Measurements from ENCODE around the gene FAM193A. TPM values are rescaled to one million over a fixed set of nuclear protein-coding genes. Genes with fewer than 3 reads are reported as not detected.

Gene FAM193A
- total and polyA plus RNA-seq, 12 donors, result 12.9 to 30.8 (median 23.1) TPM

- Histone ChIP-seq H3K36me3 (replicated peaks in 1 of 2) (no peaks in the 10 kb centered on the region), H3K27me3 (no peaks in the 10 kb centered on the region), H3K4me1 (replicated peaks in 1 of 2) (peaks cover 0 to 4% of the 10 kb centered on the region in 2 donors), H3K4me3 (no peak overlapping the region), H3K9me3 (replicated peaks in 1 of 3) (no peaks in the 10 kb centered on the region), H3K27ac (no peak overlapping the region)
- DNase-seq, result no peak
- intact Hi-C loops (cut with DNase I), result no loop called here
- TF ChIP-seq POLR2A (IDR thresholded peaks at IDR 0.05), result no peak
- no peak for TF ChIP-seq CTCF (IDR thresholded peaks at IDR 0.05)
Observed at GRCh38 chr4:2551118-2551517, 14.7 kb downstream of the FAM193A start.

- H3K9me3 ChIP-seq (replicated peaks in 1 of 3), result no peaks in the 10 kb centered on the region
- no peak overlapping the region for H3K4me3 ChIP-seq
- no peak for DNase-seq
- 93 to 97% (median 95%) methylated on average over 10 to 11 of the region's 11 CpGs for WGBS, 4 donors
- TF ChIP-seq POLR2A (IDR thresholded peaks at IDR 0.05) (no peak), CTCF (IDR thresholded peaks at IDR 0.05) (no peak)
- H3K27ac ChIP-seq, result no peak overlapping the region
- no peaks in the 10 kb centered on the region for H3K27me3 ChIP-seq
- intact Hi-C loops (cut with DNase I), result no loop called here
- no peaks in the 10 kb centered on the region for H3K36me3 ChIP-seq (replicated peaks in 1 of 2)
- H3K4me1 ChIP-seq (replicated peaks in 1 of 2), result peaks cover 0 to 8% of the 10 kb centered on the region in 2 donors
Observed at GRCh38 chr4:2552806-2553205, 16.4 kb downstream of the FAM193A start.

- no peaks in the 10 kb centered on the region for H3K27me3 ChIP-seq
- no peak for TF ChIP-seq CTCF (IDR thresholded peaks at IDR 0.05)
- TF ChIP-seq POLR2A (IDR thresholded peaks at IDR 0.05), result no peak
- DNase-seq, result no peak
- H3K9me3 ChIP-seq (replicated peaks in 1 of 3), result no peaks in the 10 kb centered on the region
- no peak overlapping the region for H3K4me3 ChIP-seq
- intact Hi-C loops (cut with DNase I), result no loop called here
- H3K4me1 ChIP-seq (replicated peaks in 1 of 2), result peaks cover 0 to 6% of the 10 kb centered on the region in 2 donors
- 92 to 96% (median 95%) methylated on average over 5 to 6 of the region's 6 CpGs for WGBS, 4 donors
- no peak overlapping the region for H3K27ac ChIP-seq
- H3K36me3 ChIP-seq (replicated peaks in 1 of 2), result no peaks in the 10 kb centered on the region
Observed at GRCh38 chr4:2558301-2558700, 21.9 kb downstream of the FAM193A start.

- 96 to 97% (median 96%) methylated on average over 9 to 12 of the region's 12 CpGs for WGBS, 4 donors
- Histone ChIP-seq H3K9me3 (replicated peaks in 1 of 3) (no peaks in the 10 kb centered on the region), H3K27ac (no peak overlapping the region), H3K4me1 (replicated peaks in 1 of 2) (peaks cover 0 to 12% of the 10 kb centered on the region in 2 donors), H3K4me3 (no peak overlapping the region), H3K27me3 (no peaks in the 10 kb centered on the region), H3K36me3 (replicated peaks in 1 of 2) (no peaks in the 10 kb centered on the region)
- no peak for TF ChIP-seq POLR2A (IDR thresholded peaks at IDR 0.05)
- TF ChIP-seq CTCF (IDR thresholded peaks at IDR 0.05), result no peak
- peak in 1 of 7 donors; percentile 43 for DNase-seq
- intact Hi-C loops (cut with DNase I), result no loop called here
Observed at GRCh38 chr4:2560167-2560566, 23.7 kb downstream of the FAM193A start.

Data from adrenal gland (tissue), 12 donors.